GM12878 (cell line): ENCODE results near the gene WIPF1. TPM values are rescaled to one million over a fixed set of nuclear protein-coding genes. Genes with fewer than 3 reads are reported as not detected.
A peak's percentile ranks its signal among the peaks of the same experiment; 100 is the strongest.

Source experiments
- CREM ChIP-seq: IDR thresholded peaks from 2 replicates; pipeline ENCODE4 v1.6.1; 2014; ENCODE audit warnings: antibody characterized with exemption, low read depth
- ELK1 ChIP-seq: IDR thresholded peaks from 2 replicates; pipeline ENCODE4 v1.6.1; 2012; ENCODE audit warnings: low read depth, low read length, improper control_type of control experiment
- EP300 ChIP-seq, 2 experiments: fragments of 150-350 bp in 1 of 2; IDR thresholded peaks; 2 replicates each; pipeline ENCODE4 v1.6.1; 2011 to 2012; ENCODE audit warnings: low read depth in 2 of 2, low read length in 2 of 2, borderline replicate concordance in 1 of 2, improper control_type of control experiment in 1 of 2, inconsistent platforms in 1 of 2; ENCODE audit not compliant: control insufficient read depth in 1 of 2
- ESRRA ChIP-seq: IDR thresholded peaks from 2 replicates; pipeline ENCODE4 v1.6.1; 2012; ENCODE audit warnings: mild to moderate bottlenecking, low read length, improper control_type of control experiment
- HDAC6 ChIP-seq: fragments of 200-600 bp; sonication (generic); IDR thresholded peaks from one replicate; pipeline ENCODE4 v1.8.0; 2017; ENCODE audit warnings: antibody characterized with exemption; ENCODE audit not compliant: unreplicated experiment
- PBX3 ChIP-seq: IDR thresholded peaks from 2 replicates; pipeline ENCODE4 v1.6.1; 2011; ENCODE audit warnings: mild to moderate bottlenecking, low read depth, low read length, moderate library complexity; ENCODE audit not compliant: insufficient replicate concordance
- PML ChIP-seq: IDR thresholded peaks from 2 replicates; pipeline ENCODE4 v1.6.1; 2012; ENCODE audit warnings: low read length, inconsistent platforms
- RBBP5 ChIP-seq: fragments of 200-600 bp; sonication (generic); conservative IDR thresholded peaks from 2 replicates; pipeline ENCODE4 v1.6.1; 2016
- SIN3A ChIP-seq: IDR thresholded peaks from 2 replicates; pipeline ENCODE4 v1.6.1; 2012; ENCODE audit warnings: low read depth, low read length, improper control_type of control experiment
- SMARCA5 ChIP-seq: fragments of 450-650 bp; IDR thresholded peaks from 2 replicates; pipeline ENCODE4 v1.6.1; 2017; ENCODE audit warnings: mild to moderate bottlenecking
- TCF12 ChIP-seq: IDR thresholded peaks from 2 replicates; pipeline ENCODE4 v1.6.1; 2011; ENCODE audit warnings: low read depth, mild to moderate bottlenecking, low read length
- polyA plus RNA-seq, 11 experiments: library from polyadenylated mRNA; depleted of rRNA in 4 of 11; unstranded in 6 of 11; stranded (reverse) in 5 of 11; fragments of >200 nt; fragmentation: Nextera tagmentation in 4 of 11; fragmentation: Illumina TruSeq in 1 of 11; extraction: Ambion mirVana in 4 of 11; extraction: Trizol in 1 of 11; gene quantifications; 1 replicate in 1 of 11; 2 replicates in 10 of 11; pipeline versions ENCODE4 v1.2.1 to v1.2.3, GENCODE V29; 2011 to 2016; ENCODE audit warnings: inconsistent platforms in 2 of 11, missing spikeins in 2 of 11, low read depth in 1 of 11
- total RNA-seq, 4 experiments: library from RNA; depleted of rRNA in 3 of 4; stranded (reverse); fragments of >200 nt in 3 of 4; fragmentation: Illumina TruSeq in 1 of 4; extraction: Trizol in 1 of 4; gene quantifications; 2 replicates each; pipeline versions ENCODE4 v1.2.1 to v1.2.3, GENCODE V29; 2013 to 2021
- TF ChIP-seq, protein P1 (sequence below): fragments of 450-650 bp; IDR thresholded peaks from 2 replicates; pipeline ENCODE4 v1.6.1; 2018; ENCODE audit warnings: mild to moderate bottlenecking, low read depth, moderate library complexity; ENCODE audit not compliant: partially characterized antibody
- TF ChIP-seq, protein P2 (sequence below): fragments of 450-650 bp; IDR thresholded peaks from 2 replicates; pipeline ENCODE4 v1.6.1; 2017; ENCODE audit warnings: mild to moderate bottlenecking, moderate library complexity
- TF ChIP-seq, protein P3 (sequence below): IDR thresholded peaks from 2 replicates; pipeline ENCODE4 v1.6.1; 2012; ENCODE audit warnings: mild to moderate bottlenecking, low read depth, low read length
- TF ChIP-seq, protein P4 (sequence below): IDR thresholded peaks from 2 replicates; pipeline ENCODE4 v1.6.1; 2011; ENCODE audit warnings: low read depth, mild to moderate bottlenecking, low read length, moderate library complexity, borderline replicate concordance; ENCODE audit errors: extremely low read depth

The WIPF1 gene
- total and polyA plus RNA-seq, 10 of the 15 experiments (the other 5 are each of a cell fraction or from before 2014, with no cell fraction given): 23.1 to 188 (median 68.9) TPM

DNA sequence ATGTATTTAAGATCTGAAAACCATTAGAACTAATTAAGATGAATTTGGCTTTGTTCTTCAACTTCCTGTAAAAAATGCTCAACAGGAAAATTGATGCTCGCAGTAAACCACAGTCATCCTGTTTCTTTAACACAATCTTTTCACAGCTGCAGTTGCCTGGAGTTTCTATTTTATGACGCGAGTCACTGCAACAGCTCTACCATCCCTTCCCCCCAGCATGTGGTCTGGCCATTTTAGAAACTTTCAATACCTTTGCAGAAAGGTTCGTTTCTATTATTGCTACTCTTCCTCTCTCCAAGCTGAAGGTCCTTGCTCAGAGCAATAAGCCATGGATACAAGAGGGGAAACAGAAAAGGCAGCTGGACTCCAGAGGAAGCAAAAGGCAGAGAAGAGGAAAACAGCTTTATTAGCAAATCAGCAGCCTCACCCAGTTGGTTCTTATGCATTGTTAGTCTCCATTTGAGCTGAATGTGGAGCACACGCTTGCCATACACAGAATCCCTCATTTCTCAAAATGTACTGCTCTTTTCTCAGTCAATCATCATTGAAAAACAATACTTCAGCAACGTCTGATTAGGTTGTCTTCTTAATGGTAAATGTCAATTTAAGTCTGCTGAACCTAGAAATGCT is 3.9 kb downstream of the WIPF1 start (continued):
- TF ChIP-seq, protein P1, sequence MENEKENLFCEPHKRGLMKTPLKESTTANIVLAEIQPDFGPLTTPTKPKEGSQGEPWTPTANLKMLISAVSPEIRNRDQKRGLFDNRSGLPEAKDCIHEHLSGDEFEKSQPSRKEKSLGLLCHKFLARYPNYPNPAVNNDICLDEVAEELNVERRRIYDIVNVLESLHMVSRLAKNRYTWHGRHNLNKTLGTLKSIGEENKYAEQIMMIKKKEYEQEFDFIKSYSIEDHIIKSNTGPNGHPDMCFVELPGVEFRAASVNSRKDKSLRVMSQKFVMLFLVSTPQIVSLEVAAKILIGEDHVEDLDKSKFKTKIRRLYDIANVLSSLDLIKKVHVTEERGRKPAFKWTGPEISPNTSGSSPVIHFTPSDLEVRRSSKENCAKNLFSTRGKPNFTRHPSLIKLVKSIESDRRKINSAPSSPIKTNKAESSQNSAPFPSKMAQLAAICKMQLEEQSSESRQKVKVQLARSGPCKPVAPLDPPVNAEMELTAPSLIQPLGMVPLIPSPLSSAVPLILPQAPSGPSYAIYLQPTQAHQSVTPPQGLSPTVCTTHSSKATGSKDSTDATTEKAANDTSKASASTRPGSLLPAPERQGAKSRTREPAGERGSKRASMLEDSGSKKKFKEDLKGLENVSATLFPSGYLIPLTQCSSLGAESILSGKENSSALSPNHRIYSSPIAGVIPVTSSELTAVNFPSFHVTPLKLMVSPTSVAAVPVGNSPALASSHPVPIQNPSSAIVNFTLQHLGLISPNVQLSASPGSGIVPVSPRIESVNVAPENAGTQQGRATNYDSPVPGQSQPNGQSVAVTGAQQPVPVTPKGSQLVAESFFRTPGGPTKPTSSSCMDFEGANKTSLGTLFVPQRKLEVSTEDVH: peak; percentile 37
- TF ChIP-seq CREM: peak; percentile 89
- no peak for TF ChIP-seq HDAC6
- TF ChIP-seq PML: peak; percentile 74
- no peak for TF ChIP-seq ELK1
- peak; percentile 88 to 96 for TF ChIP-seq EP300 (IDR thresholded peaks at IDR 0.05; ENCODE audit: borderline replicate concordance in 1 of 2, control insufficient read depth in 1 of 2, low read depth in 2 of 2, low read length in 2 of 2)
- TF ChIP-seq SIN3A: no peak
- TF ChIP-seq RBBP5: no peak
- no peak for TF ChIP-seq PBX3
- TF ChIP-seq ESRRA: no peak
- no peak for TF ChIP-seq SMARCA5
- TF ChIP-seq, protein P2, sequence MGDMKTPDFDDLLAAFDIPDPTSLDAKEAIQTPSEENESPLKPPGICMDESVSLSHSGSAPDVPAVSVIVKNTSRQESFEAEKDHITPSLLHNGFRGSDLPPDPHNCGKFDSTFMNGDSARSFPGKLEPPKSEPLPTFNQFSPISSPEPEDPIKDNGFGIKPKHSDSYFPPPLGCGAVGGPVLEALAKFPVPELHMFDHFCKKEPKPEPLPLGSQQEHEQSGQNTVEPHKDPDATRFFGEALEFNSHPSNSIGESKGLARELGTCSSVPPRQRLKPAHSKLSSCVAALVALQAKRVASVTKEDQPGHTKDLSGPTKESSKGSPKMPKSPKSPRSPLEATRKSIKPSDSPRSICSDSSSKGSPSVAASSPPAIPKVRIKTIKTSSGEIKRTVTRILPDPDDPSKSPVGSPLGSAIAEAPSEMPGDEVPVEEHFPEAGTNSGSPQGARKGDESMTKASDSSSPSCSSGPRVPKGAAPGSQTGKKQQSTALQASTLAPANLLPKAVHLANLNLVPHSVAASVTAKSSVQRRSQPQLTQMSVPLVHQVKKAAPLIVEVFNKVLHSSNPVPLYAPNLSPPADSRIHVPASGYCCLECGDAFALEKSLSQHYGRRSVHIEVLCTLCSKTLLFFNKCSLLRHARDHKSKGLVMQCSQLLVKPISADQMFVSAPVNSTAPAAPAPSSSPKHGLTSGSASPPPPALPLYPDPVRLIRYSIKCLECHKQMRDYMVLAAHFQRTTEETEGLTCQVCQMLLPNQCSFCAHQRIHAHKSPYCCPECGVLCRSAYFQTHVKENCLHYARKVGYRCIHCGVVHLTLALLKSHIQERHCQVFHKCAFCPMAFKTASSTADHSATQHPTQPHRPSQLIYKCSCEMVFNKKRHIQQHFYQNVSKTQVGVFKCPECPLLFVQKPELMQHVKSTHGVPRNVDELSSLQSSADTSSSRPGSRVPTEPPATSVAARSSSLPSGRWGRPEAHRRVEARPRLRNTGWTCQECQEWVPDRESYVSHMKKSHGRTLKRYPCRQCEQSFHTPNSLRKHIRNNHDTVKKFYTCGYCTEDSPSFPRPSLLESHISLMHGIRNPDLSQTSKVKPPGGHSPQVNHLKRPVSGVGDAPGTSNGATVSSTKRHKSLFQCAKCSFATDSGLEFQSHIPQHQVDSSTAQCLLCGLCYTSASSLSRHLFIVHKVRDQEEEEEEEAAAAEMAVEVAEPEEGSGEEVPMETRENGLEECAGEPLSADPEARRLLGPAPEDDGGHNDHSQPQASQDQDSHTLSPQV: no peak; the same call in 1 of the 2 replicates
- TF ChIP-seq, protein P3, sequence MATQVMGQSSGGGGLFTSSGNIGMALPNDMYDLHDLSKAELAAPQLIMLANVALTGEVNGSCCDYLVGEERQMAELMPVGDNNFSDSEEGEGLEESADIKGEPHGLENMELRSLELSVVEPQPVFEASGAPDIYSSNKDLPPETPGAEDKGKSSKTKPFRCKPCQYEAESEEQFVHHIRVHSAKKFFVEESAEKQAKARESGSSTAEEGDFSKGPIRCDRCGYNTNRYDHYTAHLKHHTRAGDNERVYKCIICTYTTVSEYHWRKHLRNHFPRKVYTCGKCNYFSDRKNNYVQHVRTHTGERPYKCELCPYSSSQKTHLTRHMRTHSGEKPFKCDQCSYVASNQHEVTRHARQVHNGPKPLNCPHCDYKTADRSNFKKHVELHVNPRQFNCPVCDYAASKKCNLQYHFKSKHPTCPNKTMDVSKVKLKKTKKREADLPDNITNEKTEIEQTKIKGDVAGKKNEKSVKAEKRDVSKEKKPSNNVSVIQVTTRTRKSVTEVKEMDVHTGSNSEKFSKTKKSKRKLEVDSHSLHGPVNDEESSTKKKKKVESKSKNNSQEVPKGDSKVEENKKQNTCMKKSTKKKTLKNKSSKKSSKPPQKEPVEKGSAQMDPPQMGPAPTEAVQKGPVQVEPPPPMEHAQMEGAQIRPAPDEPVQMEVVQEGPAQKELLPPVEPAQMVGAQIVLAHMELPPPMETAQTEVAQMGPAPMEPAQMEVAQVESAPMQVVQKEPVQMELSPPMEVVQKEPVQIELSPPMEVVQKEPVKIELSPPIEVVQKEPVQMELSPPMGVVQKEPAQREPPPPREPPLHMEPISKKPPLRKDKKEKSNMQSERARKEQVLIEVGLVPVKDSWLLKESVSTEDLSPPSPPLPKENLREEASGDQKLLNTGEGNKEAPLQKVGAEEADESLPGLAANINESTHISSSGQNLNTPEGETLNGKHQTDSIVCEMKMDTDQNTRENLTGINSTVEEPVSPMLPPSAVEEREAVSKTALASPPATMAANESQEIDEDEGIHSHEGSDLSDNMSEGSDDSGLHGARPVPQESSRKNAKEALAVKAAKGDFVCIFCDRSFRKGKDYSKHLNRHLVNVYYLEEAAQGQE: no peak
- TF ChIP-seq TCF12: peak; percentile 90
- TF ChIP-seq, protein P4, sequence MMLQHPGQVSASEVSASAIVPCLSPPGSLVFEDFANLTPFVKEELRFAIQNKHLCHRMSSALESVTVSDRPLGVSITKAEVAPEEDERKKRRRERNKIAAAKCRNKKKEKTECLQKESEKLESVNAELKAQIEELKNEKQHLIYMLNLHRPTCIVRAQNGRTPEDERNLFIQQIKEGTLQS: no peak
